Midbrain (tissue), 1 donor: ENCODE data around the gene XPNPEP1.

Experiments
- DNase-seq: peaks from one replicate; lab custom pipeline; 2025; lab: John Stamatoyannopoulos, UW

The XPNPEP1 gene

DNA sequence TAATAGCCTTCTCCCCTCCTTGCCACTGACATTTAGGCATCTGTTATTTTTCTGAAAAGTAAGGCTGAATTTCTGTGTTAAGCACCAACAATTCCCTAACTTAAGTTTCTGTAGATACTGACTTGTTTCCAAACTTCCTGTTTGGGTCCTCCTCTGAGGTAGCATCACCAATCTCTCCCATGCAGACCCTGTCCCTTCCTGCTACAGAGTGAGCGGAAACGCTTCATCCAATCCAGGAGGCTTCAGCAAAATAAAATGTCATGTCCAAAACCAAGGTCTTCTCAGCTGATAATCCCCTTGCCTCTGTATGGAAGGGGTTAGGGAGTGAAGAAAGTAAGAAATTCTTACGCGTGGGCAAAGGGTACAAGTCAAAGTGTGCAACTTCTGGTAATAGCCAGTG lies 29.9 kb downstream of the XPNPEP1 start:
- no peak for DNase-seq

DNA sequence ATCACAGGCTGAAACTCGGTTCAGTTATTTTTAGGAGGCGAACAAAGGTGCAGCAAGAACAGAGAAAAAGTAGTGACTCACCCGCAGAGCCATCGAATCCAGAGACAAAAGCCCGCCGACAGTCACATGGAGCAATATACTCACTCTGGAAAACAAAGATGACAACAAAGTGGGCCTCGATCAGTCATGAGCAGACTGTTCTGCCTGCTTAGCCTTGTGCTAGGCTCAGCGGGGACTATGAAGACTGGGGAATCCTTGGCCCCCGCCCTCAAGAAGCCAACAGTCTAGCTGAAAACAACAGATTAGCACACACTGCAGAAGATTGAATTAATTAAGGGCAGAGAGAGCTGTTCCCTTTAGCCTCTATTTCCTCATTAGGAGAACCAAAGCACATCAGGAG lies 30.4 kb downstream of the XPNPEP1 start:
- DNase-seq: no peak

DNA sequence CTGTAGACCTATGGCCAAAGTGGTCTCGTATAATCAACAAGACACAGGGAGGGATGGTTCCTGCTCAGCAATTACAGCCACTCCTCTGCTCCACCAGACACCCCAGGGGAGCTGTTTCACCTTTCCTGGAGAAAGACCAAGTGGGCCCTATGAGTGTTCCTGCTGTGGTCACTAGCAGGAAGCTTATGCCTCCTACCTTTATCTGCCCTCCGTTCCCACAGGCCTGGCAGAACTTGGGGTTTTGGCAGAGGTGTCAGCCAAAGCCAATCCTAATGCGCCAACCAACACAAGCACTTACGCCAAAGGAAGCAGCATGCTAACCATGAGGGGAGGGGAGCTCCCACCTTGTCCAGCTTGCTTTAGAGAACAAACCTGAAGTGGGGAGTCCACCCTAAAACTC lies 31.2 kb downstream of the XPNPEP1 start:
- no peak for DNase-seq

GRCh38 chr10:109891105-109891504 lies 32.2 kb downstream of the XPNPEP1 start:
- DNase-seq: no peak

DNA sequence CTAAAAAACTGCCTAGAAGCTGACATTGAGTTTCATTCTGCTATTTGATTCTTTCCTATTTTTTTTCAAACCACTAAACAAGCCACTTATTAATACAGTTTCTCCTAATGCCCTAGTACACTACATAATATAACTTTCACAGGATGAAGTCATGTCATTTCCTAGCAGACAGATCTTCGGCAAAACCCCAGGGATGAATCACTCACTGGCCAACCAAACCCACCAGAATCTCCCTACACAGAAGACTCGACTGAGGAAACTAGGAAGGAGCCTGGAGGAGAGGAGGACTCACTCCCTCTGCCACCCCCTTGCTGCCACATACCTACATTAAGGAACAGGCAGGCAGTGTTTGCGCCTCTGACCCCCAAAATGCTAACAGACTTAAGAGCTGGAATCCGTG lies 33.4 kb downstream of the XPNPEP1 start:
- no peak for DNase-seq

DNA sequence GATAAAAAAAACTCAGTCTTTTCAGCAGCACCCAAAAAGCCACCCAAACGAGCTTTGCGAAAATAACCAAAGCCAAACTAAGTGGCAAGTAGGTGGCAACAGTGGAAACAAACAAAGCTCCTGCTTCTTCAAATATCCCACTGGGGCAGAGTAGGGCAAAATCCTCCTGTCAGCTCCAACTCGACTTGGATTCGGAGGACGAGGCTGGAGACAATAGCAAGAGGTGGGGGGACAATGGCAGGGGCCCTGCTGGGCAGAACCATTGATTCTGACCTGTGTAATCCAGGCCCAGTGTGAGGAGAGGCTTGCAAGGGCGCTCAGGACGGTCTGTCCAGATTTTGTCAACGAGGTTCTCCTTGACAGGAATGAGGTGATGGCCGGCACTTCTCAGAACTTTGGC lies 35.5 kb downstream of the XPNPEP1 start:
- no peak for DNase-seq

DNA sequence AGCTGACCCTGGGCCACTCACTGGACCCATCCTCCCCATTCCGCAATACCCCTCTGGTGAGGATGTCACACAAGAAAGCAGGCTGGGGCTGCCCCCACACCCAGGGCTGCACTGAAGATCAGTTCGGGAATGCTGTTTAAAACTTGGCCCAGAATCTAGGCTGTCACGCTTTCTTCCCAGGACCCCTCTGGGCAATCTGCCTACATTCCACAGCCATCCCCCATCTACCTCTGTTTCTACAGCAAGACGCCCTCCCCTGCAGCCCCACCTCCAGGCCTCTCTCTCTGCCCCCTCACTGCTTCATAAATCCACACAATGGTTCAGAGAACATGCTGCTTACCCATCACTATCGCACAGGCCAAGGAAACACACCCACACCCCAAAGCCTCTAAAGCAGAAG lies 36.1 kb downstream of the XPNPEP1 start:
- DNase-seq: no peak

GRCh38 chr10:109886781-109887140 lies 36.5 kb downstream of the XPNPEP1 start:
- no peak for DNase-seq

DNA sequence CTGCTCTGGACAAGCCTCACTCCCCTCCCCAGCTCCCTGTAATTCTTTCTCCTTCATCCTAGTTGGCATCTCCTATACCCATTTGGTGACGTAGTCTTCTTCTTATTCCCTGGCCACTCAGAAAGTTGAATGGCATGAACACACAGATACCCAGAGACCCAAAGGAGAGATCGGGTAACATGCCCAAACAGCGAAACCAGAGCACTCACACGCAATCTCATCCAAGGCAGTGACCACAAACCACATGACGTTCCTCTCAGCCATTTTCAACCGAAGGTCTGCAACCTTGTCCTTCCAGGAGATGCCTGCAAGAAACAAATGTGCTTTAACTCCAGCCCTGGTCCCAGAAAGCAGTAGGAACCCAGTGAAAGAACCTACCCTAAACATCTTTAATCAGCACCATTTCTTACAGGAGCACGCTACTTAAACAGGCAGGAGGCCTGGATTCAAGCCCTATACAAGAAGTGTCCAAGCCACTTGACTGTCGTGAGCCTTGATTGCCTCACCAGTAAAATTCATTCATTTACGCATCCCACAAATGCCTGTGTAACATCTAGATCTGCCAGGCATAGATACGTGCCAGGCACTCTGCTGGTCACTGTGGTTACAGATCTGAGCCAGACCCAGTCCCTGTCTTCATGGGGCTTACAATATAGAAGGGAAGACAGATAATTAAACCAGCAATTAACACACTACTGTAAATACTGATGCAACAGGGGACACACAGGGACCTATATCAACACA lies 37.1 kb downstream of the XPNPEP1 start:
- no peak for DNase-seq

DNA sequence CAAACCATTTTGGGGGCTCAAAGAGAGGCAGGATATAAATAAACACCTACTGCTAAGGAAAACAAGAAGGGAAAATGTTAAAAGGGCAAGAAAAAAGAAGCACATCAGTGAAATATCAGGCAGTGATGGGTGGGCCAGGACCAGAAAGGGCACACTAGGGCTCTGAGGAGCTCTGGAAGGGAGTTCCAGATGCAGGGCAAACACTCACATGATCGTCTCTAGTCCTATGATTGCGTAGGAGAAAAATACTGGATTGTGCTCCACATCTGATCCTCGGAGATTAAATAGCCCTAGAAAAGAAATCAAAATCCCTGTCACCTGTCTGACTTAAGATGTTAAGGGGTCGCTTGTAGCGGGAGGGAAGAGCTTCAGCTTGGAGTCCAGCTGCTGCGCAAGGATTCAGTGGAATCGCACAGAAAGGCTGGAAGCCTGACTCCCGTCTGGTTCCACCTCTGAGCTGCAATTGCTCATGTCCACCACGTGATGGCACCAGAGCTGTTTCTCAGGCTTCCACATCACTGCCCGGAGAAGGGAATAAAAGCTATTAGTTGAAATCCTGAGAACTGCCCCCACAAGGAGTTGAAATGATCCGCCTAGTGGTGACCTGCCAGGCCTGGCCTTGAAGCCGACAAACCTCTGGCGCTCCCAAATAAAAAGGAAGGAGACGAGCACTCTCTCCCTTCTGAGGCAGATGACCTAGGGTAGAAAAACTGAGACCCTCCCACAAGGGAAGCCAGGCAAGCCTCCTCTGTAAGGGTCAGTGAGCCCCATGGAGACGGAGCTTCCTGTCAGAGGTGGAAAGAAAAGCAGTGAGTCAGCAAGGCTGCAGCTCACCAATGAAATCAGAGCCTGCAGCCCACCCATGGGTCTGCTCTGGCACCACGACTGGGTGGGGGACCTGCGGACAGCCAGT lies 39.2 kb downstream of the XPNPEP1 start:
- DNase-seq: peak; percentile 89

GRCh38 chr10:109882251-109883057 lies 40.9 kb downstream of the XPNPEP1 start:
- no peak for DNase-seq

GRCh38 chr10:109881769-109882057 lies 41.6 kb downstream of the XPNPEP1 start:
- no peak for DNase-seq

GRCh38 chr10:109880886-109881768 lies 42.2 kb downstream of the XPNPEP1 start:
- DNase-seq: no peak

DNA sequence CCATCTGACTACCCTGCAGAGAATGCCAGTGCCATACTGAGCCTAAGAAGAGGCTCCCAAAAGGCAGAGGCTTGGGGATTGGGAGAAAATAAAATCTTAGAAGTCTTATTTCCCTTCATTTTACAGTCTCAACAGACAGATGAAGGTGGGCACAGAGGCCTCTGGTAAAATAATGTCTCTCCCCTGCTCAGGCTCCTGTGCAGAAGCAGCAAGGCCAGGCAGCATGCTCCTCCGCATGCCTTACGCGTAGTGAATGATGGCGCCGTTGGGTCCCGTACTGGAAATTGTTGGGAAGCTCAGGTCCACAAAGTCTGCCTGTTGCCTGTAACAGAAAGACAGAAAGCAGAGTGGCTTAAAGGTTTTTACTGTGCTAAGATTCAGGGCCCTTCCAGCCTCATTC lies 45.8 kb downstream of the XPNPEP1 start:
- no peak for DNase-seq

DNA sequence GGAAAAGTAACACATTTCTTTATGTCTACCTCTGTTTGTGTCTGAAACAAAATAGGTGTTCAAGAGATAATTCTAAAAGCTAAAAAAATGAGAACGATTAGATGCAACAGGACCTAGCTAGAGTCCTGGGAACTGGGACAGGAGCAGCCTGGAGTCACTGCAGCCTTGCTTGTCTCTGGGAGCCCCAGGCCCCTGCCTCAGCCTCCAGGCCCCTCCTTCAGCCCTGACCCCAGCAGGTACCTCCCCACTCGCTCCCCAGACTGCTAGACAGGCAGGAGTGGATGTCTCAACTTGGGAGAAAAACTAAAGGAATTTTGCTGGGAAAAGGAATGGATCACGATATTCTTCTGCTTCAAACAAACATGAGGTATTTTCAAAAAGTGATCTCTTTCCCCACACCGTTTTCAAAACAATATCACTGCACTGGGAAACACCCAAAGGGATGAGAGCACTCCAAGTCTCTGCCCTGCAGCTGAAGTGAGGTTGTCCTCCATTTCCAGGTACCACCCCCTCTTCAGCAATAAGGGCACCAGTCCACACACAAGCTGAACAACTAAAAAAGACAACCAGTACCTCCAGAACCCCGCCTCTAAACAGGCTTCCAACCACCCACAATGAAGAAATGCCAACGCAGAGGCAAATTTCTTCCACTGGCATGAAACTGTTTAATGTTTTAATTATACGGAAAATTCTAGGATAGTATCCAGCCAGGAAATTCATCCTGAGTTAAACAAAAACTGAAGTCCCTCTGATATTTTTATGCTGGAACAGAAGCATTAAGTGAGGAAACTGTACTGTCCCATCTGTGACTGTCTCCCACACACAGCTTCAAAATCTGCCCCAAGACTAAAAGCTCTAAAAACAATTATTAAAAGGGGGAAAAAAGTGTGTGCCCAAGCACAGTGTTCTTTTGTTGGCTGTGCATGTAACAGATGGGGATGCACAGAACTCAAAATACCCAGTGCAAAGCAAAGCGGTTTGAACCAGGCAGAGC lies 47.2 kb downstream of the XPNPEP1 start:
- DNase-seq: no peak

- no peak for DNase-seq
Observed at GRCh38 chr10:109875151-109875568, 48.2 kb downstream of the XPNPEP1 start.

GRCh38 chr10:109871476-109871875 lies 51.8 kb downstream of the XPNPEP1 start:
- DNase-seq: no peak

DNA sequence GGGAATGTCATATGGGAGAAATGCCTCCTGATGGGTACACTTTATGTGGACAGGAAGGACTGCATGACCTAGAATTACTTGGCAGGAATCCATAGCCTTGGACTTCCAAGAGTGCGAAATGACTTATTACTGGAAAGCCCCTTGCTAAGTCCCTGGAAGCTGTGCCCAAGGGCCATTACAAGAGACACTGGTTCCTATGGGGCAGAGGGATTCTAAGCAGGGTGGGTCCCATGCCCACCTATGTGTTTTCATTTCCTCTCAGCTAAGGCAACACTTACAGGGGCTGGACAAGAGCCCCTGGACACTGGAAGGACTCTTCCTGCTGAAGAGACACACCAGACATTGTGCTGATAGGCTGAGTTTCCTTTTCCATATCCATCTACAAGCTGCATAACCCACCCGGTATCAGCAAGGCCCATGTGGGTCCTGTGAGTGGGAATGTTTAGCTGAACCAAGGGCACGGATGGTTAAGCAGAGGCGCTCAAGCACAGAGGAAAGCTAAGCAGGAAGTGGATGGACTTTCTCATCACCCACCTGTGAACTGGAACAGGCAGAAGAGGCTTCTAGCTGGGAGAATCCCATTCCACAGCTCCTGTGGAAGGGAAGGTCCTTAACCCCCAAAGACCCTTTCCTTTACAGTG lies 56.2 kb downstream of the XPNPEP1 start:
- no peak for DNase-seq

GRCh38 chr10:109866168-109866994 lies 56.9 kb downstream of the XPNPEP1 start:
- peak; percentile 27 for DNase-seq
